K562 (cell line): ENCODE data around the gene TCEANC. TPM values are rescaled to one million over a fixed set of nuclear protein-coding genes. Genes with fewer than 3 reads are reported as not detected.

Experiments used
- CGGBP1 ChIP-seq: fragments of 250-450 bp; sonication (Bioruptor Pico); IDR thresholded peaks from 2 replicates; pipeline ENCODE4 v1.9.0; 2021; ENCODE audit warnings: mild to moderate bottlenecking
- EP400 ChIP-seq: fragments of 450-650 bp; IDR thresholded peaks from 2 replicates; pipeline ENCODE4 v1.6.1; 2017; ENCODE audit warnings: antibody characterized with exemption, mild to moderate bottlenecking, moderate library complexity
- MAFK ChIP-seq: IDR thresholded peaks from 2 replicates; pipeline ENCODE4 v1.6.1; 2011; ENCODE audit warnings: low read length, improper control_type of control experiment
- MNT ChIP-seq, 2 experiments: fragments of 450-650 bp; conservative IDR thresholded peaks; 2 replicates each; pipeline ENCODE4 v1.6.1; 2017; ENCODE audit warnings: mild to moderate bottlenecking in 2 of 2, moderate library complexity in 2 of 2
- NKRF ChIP-seq: fragments of 450-650 bp; IDR thresholded peaks from 2 replicates; pipeline ENCODE4 v1.6.1; 2016; ENCODE audit warnings: borderline replicate concordance
- NR2C2 ChIP-seq, 2 experiments: fragments of 200-800 bp in 1 of 2; sonication (Bioruptor generic) in 1 of 2; sonication (generic) in 1 of 2; formaldehyde crosslinking in 1 of 2; IDR thresholded peaks; 2 replicates each; pipeline versions ENCODE4 v1.6.1 to v1.8.0; 2016 to 2022; ENCODE audit warnings: mild to moderate bottlenecking in 1 of 2, missing compliant biosample characterization in 1 of 2, missing genetic modification characterization in 1 of 2, missing genetic modification reagents in 1 of 2
- PTBP1 ChIP-seq: fragments of 200-400 bp; formaldehyde crosslinking; IDR thresholded peaks from 2 replicates; pipeline ENCODE4 v1.6.1; 2017; ENCODE audit warnings: low read depth, low read length
- SMC3 ChIP-seq: conservative IDR thresholded peaks from 2 replicates; pipeline ENCODE4 v1.6.1; 2011; ENCODE audit warnings: low read depth, low read length, improper control_type of control experiment; ENCODE audit not compliant: insufficient read depth
- TEAD1 ChIP-seq, 2 experiments: fragments of 450-650 bp in 1 of 2; sonication (generic) in 1 of 2; formaldehyde crosslinking; IDR thresholded peaks; 2 replicates each; pipeline versions ENCODE4 v1.4.0 to v1.8.0; 2020 to 2022; ENCODE audit warnings: mild to moderate bottlenecking in 2 of 2, missing genetic modification reagents in 1 of 2
- XRCC3 ChIP-seq: fragments of 450-650 bp; IDR thresholded peaks from 2 replicates; pipeline ENCODE4 v1.6.1; 2017; ENCODE audit warnings: mild to moderate bottlenecking, moderate library complexity
- ZBTB40 ChIP-seq, 2 experiments: fragments of 450-650 bp in 1 of 2; sonication (generic) in 1 of 2; formaldehyde crosslinking in 1 of 2; IDR thresholded peaks; 2 replicates each; pipeline versions ENCODE4 v1.7.1 to v1.9.0; 2016 to 2022; ENCODE audit warnings: inconsistent platforms in 1 of 2, mild to moderate bottlenecking in 1 of 2, missing genetic modification reagents in 1 of 2
- ZNF280B ChIP-seq: fragments of 250-450 bp; sonication (Bioruptor Pico); IDR thresholded peaks from 2 replicates; pipeline ENCODE4 v1.5.1; 2021; ENCODE audit warnings: mild to moderate bottlenecking
- polyA plus RNA-seq, 8 experiments: library from polyadenylated mRNA; depleted of rRNA in 4 of 8; stranded (reverse) in 5 of 8; unstranded in 3 of 8; fragments of >200 nt; fragmentation: Nextera tagmentation in 2 of 8; fragmentation: Illumina TruSeq in 1 of 8; extraction: Ambion mirVana in 2 of 8; extraction: Trizol in 1 of 8; gene quantifications; 2 replicates each; pipeline versions ENCODE4 v1.2.1 to v1.2.3, GENCODE V29; 2011 to 2014; ENCODE audit warnings: inconsistent platforms in 1 of 8, missing spikeins in 1 of 8
- total RNA-seq, 7 experiments: library from RNA; depleted of rRNA in 6 of 7; stranded (reverse); fragments of >200 nt in 6 of 7; fragmentation: Illumina TruSeq in 2 of 7; extraction: Trizol in 2 of 7; gene quantifications; 2 replicates each; pipeline versions ENCODE4 v1.2.1 to v1.2.3, GENCODE V29; 2011 to 2021; ENCODE audit warnings: low replicate concordance in 1 of 7

Gene TCEANC
- total and polyA plus RNA-seq, 9 of the 15 experiments (the other 6 are each of a cell fraction or from before 2014, with no cell fraction given): 1.2 to 2.8 (median 2.0) TPM

GRCh38 chrX:13669246-13669737, 16.4 kb downstream of the TCEANC start (continued):
- TF ChIP-seq TEAD1 (CRISPR knock-in tag; IDR thresholded peaks at IDR 0.05) (no peak), ZNF280B (CRISPR knock-in tag) (no peak), MNT (conservative IDR thresholded peaks at IDR 0.05) (peak in 1 of 2 experiments; percentile 39; a peak in 1 of 4 replicates), SMC3 (no peak), NR2C2 (CRISPR knock-in tag; IDR thresholded peaks at IDR 0.05) (peak; percentile 74; the same call in 1 of the 2 replicates), NR2C2 (tag; IDR thresholded peaks at IDR 0.05) (peak; percentile 95), PTBP1 (no peak), XRCC3 (no peak), EP400 (0 out of 2 replicates have a peak, but pooled peaks have one; percentile 25), NKRF (no peak), CGGBP1 (no peak), ZBTB40 (IDR thresholded peaks at IDR 0.05) (no peak), ZBTB40 (CRISPR knock-in tag; IDR thresholded peaks at IDR 0.05) (no peak), MAFK (no peak)
